NB4 (cell line): ENCODE measurements around the gene C11orf86.

ENCODE experiments used
- POLR2A ChIP-seq: IDR thresholded peaks from 2 replicates; pipeline ENCODE4 v1.6.1; 2011; ENCODE audit warnings: mild to moderate bottlenecking; ENCODE audit not compliant: insufficient read length; ENCODE audit errors: extremely low read depth
- TF ChIP-seq, protein P1 (sequence below): IDR thresholded peaks from 2 replicates; pipeline ENCODE4 v1.6.1; 2011; ENCODE audit warnings: low read depth, low read length
- TF ChIP-seq, protein P2 (sequence below): IDR thresholded peaks from one replicate; pipeline ENCODE4 v1.5.1; 2012; ENCODE audit warnings: low read depth, low read length

DNA sequence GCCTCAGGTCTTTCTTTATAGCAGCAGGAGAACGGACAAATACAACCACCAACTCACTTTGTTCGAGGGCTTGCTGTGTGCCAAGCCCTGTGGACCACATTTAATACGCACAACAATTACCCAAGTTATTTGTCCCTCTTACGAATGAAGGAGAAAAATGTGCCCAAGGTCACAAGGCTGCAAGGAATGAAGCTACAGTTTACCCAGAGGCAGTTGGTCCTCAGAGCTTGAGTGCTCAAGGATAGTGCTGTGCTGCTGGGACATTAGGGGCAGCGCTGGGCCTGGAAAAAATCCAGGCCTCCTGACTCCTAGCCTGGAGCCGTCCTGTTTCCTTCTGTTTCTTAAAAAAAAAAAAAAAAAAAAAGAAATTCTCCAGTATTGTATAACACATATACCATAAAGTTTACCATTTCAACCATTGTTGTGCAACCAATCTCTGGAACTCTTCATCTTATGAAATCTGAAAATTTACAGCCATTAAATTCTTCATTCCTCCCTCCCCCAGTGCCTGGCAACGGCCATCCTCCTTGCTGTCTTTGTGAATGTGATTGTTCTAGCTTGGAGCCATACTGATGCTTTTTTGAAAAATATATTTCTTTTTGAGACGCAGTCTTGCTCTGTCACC lies 1.0 kb upstream of the C11orf86 start:
- TF ChIP-seq, protein P1, sequence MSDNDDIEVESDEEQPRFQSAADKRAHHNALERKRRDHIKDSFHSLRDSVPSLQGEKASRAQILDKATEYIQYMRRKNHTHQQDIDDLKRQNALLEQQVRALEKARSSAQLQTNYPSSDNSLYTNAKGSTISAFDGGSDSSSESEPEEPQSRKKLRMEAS, result no peak
- TF ChIP-seq, protein P2, sequence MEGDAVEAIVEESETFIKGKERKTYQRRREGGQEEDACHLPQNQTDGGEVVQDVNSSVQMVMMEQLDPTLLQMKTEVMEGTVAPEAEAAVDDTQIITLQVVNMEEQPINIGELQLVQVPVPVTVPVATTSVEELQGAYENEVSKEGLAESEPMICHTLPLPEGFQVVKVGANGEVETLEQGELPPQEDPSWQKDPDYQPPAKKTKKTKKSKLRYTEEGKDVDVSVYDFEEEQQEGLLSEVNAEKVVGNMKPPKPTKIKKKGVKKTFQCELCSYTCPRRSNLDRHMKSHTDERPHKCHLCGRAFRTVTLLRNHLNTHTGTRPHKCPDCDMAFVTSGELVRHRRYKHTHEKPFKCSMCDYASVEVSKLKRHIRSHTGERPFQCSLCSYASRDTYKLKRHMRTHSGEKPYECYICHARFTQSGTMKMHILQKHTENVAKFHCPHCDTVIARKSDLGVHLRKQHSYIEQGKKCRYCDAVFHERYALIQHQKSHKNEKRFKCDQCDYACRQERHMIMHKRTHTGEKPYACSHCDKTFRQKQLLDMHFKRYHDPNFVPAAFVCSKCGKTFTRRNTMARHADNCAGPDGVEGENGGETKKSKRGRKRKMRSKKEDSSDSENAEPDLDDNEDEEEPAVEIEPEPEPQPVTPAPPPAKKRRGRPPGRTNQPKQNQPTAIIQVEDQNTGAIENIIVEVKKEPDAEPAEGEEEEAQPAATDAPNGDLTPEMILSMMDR, result no peak
- TF ChIP-seq POLR2A, result no peak
